ENCODE results near the gene GDPD3.

Gene GDPD3

GRCh38 chr16:30113031-30113710 is at the start of gene GDPD3:
Gene GDPD3 (minus strand): TSS chr16:30113537. CDS start chr16:30113478, 59 bp downstream.
- TF ChIP-seq EZH2 (IDR thresholded peaks at IDR 0.05; ENCODE audit: borderline replicate concordance, low read depth, low read length, severe bottlenecking) = no peak
- no peak for TF ChIP-seq CTCF (IDR thresholded peaks at IDR 0.05; ENCODE audit: borderline replicate concordance, extremely low read depth, low read length, poor library complexity, severe bottlenecking)
- no peak within 1 kb of the TSS for H3K4me3 ChIP-seq (ENCODE audit: low read depth in 1 of 2, low read length in 2 of 2)
- ATAC-seq (ENCODE audit: insufficient read depth, low read depth) (0 out of 3 replicates have a peak, but pooled peaks have one; percentile 7), DNase-seq (no peak)
- no peaks in the 10 kb centered on the region for H3K79me2 ChIP-seq (ENCODE audit: insufficient read depth, low read length)
- no peaks in the 10 kb centered on the region for H4K20me1 ChIP-seq (ENCODE audit: insufficient read depth, low read length)
- H3K36me3 ChIP-seq (ENCODE audit: insufficient read depth, low read length) = peaks cover 55% of the 10 kb centered on the region
- no peaks in the 10 kb centered on the region for H3K9me3 ChIP-seq (ENCODE audit: insufficient read depth, low read length, severe bottlenecking)
- no peak within 1 kb of the TSS for H3K4me2 ChIP-seq (ENCODE audit: insufficient read depth, low read length)
- H3K27me3 ChIP-seq (ENCODE audit: insufficient read depth, low read length, poor library complexity) = no peaks in the 10 kb centered on the region
- no peak within 1 kb of the TSS for H3K27ac ChIP-seq (ENCODE audit: low read length)
- no peaks in the 10 kb centered on the region for H3K4me1 ChIP-seq (ENCODE audit: insufficient read depth, low read length)
- no peak within 1 kb of the TSS for H3K9ac ChIP-seq (ENCODE audit: low read depth, low read length)
- no peak within 1 kb of the TSS for H2AFZ ChIP-seq (ENCODE audit: low read depth, low read length)

DNA sequence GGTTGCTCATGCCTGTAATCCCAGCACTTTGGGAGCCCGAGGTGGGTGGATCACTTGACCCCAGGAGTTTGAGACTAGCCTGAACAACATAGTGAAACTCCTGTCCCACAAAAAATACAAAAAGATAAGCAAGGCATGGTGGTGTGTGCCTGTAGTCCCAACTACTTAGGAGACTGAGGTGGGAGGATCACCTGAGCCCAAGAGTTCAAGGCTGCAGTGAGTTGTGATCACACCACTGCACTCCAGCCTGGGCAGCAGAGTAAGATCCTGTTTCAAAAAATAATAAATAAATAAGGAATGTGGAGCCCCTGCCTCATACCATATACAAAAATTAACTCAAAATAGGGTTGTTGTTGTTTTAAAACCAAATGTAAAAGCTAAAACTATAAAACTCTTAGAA is 43.9 kb upstream of the GDPD3 start:
- ATAC-seq (ENCODE audit: insufficient read depth, low read depth) (no peak), DNase-seq (no peak)
- Histone ChIP-seq H3K27me3 (ENCODE audit: insufficient read depth, low read length, poor library complexity) (no peaks in the 10 kb centered on the region), H2AFZ (ENCODE audit: low read depth, low read length) (no peak overlapping the region), H3K79me2 (ENCODE audit: insufficient read depth, low read length) (no peaks in the 10 kb centered on the region), H3K4me1 (ENCODE audit: insufficient read depth, low read length) (no peaks in the 10 kb centered on the region), H4K20me1 (ENCODE audit: insufficient read depth, low read length) (no peaks in the 10 kb centered on the region), H3K9ac (ENCODE audit: low read depth, low read length) (no peak overlapping the region), H3K36me3 (ENCODE audit: insufficient read depth, low read length) (no peaks in the 10 kb centered on the region), H3K4me3 (ENCODE audit: low read depth in 1 of 2, low read length in 2 of 2) (no peak overlapping the region), H3K4me2 (ENCODE audit: insufficient read depth, low read length) (no peak overlapping the region), H3K27ac (ENCODE audit: low read length) (no peak overlapping the region), H3K9me3 (ENCODE audit: insufficient read depth, low read length, severe bottlenecking) (no peaks in the 10 kb centered on the region)
- TF ChIP-seq CTCF (IDR thresholded peaks at IDR 0.05; ENCODE audit: borderline replicate concordance, extremely low read depth, low read length, poor library complexity, severe bottlenecking) (no peak), EZH2 (IDR thresholded peaks at IDR 0.05; ENCODE audit: borderline replicate concordance, low read depth, low read length, severe bottlenecking) (no peak)

DNA sequence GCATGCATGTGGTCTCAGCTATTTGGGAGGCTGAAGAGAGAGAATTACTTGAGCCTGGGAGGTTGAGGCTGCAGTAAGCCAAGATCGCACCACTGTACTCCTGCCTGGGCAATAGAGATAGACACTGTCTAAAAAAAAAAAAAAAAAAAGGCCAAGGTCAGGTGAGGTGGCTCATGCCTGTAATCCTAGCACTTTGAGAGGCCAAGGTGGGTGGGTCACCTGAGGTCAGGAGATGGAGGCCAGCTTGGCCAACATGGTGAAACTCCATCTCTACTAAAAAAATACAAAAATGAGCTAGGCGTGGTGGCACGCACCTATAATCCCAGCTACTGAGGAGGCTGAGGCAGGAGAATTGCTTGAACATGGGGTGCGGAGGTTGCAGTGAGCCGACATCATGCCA is 41.9 kb upstream of the GDPD3 start:
- H3K27ac ChIP-seq (ENCODE audit: low read length) = no peak overlapping the region
- H3K4me3 ChIP-seq (ENCODE audit: low read depth in 1 of 2, low read length in 2 of 2) = no peak overlapping the region
- H3K36me3 ChIP-seq (ENCODE audit: insufficient read depth, low read length) = no peaks in the 10 kb centered on the region
- H3K4me1 ChIP-seq (ENCODE audit: insufficient read depth, low read length) = no peaks in the 10 kb centered on the region
- H3K4me2 ChIP-seq (ENCODE audit: insufficient read depth, low read length) = no peak overlapping the region
- no peaks in the 10 kb centered on the region for H3K79me2 ChIP-seq (ENCODE audit: insufficient read depth, low read length)
- H3K27me3 ChIP-seq (ENCODE audit: insufficient read depth, low read length, poor library complexity) = no peaks in the 10 kb centered on the region
- no peak overlapping the region for H2AFZ ChIP-seq (ENCODE audit: low read depth, low read length)
- no peak for DNase-seq
- no peak for ATAC-seq (ENCODE audit: insufficient read depth, low read depth)
- no peaks in the 10 kb centered on the region for H4K20me1 ChIP-seq (ENCODE audit: insufficient read depth, low read length)
- no peaks in the 10 kb centered on the region for H3K9me3 ChIP-seq (ENCODE audit: insufficient read depth, low read length, severe bottlenecking)
- TF ChIP-seq EZH2 (IDR thresholded peaks at IDR 0.05; ENCODE audit: borderline replicate concordance, low read depth, low read length, severe bottlenecking) = no peak
- no peak for TF ChIP-seq CTCF (IDR thresholded peaks at IDR 0.05; ENCODE audit: borderline replicate concordance, extremely low read depth, low read length, poor library complexity, severe bottlenecking)
- H3K9ac ChIP-seq (ENCODE audit: low read depth, low read length) = no peak overlapping the region

Measured in DND-41 (cell line).